Measurements from ENCODE around the gene MINDY4.

Gene MINDY4

GRCh38 chr7:30750010-30750409 is 21.2 kb upstream of the MINDY4 start:
- ChIA-PET CTCF (interaction anchor here (1.2 to 4.7 kb wide), 3 partner anchors 10 to 13 kb away, joined by 3 to 31 read pairs (median 4); no protein-coding TSS in a partner anchor), POLR2A (no interaction called here)
- TF ChIP-seq CTCF (IDR thresholded peaks at IDR 0.05; ENCODE audit: control extremely low read depth, extremely low read depth, low read depth, missing control alignments): no peak
- DNase-seq (ENCODE audit: extremely low spot score): no peak

DNA sequence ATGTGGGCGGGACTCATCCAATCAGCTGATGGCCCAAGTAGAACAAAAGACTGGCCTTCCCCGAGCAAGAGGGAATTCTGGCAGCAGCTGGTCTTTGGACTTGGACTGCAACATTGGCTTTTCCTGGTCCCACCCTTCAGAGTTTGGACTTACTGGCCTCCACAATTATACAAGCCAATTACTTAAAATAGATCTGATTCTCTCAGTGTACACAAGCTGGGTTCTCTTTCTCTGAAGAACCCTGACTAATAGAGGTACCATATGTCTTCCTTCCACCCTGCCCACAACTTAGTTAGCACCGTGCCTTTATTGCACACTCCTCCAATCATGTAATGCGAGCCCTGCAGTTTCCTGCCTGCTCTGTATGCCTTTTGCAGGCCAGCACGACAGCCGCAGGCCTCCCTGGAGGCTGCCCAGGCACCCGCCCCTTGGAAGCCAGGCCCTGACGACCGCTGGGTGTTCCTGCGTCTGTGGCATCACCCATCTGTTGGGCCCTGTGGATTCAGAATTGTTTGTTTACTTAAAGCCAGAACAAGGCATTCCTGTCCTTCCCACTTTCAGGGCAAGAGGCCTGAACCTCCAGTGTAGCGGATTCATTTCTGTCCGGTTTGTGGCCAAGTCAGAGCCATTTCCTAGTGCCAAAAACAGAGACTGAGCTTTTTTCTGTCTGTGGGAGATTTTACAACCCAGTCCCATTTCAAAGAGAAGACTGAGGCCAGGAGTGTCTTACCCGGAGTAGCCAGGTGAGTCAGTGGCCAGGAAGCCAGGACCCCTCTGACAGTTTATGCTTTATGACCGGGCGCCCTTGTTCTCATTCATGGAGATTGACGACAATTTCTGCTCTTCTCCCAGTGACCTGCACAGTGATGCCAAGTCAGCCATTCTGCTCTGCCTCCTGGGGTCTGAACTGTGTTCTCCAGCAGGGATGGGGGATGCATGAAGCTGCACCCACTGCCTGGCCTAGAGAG is 20.2 kb upstream of the MINDY4 start:
- DNase-seq (ENCODE audit: extremely low spot score): no peak
- ChIA-PET CTCF (interaction anchor here (1.2 to 4.7 kb wide), 2 partner anchors 11 to 13 kb away, joined by 3 to 31 read pairs; no protein-coding TSS in a partner anchor), POLR2A (no interaction called here)
- TF ChIP-seq CTCF (IDR thresholded peaks at IDR 0.05; ENCODE audit: control extremely low read depth, extremely low read depth, low read depth, missing control alignments): no peak

GRCh38 chr7:30751696-30752273 is 19.4 kb upstream of the MINDY4 start, which contains the start of gene INMT:
INMT (plus strand) TSS chr7:30752135; CDS start chr7:30752151, 16 bp downstream.
- CTCF ChIA-PET: interaction anchor here (4.7 kb wide), 1 partner anchor 11 kb away, joined by 31 read pairs; no protein-coding TSS in a partner anchor
- POLR2A ChIA-PET: no interaction called here
- TF ChIP-seq CTCF (IDR thresholded peaks at IDR 0.05; ENCODE audit: control extremely low read depth, extremely low read depth, low read depth, missing control alignments): no peak
- DNase-seq (ENCODE audit: extremely low spot score): no peak

DNA sequence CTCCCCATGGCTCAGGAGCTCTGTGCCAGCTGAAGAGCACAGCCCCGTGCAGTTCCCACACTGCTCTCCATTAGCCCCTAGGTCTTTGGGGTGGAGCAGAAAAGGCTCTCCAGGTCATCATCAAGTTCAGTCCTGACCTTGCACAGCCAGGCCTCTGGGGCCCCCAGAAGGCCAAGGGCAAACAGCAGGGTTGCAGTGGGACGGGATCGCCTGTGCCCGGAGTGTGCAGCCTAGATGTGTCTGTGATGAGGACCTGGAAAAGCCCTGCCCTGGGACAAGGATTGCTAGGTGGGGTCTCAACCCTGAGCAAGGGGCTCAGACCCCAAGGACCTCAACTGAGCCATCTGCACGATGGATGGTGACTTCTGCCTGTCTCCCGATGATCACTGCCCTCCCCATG is 18.7 kb upstream of the MINDY4 start:
- no peak for DNase-seq (ENCODE audit: extremely low spot score)
- POLR2A ChIA-PET: no interaction called here
- no peak for TF ChIP-seq CTCF (IDR thresholded peaks at IDR 0.05; ENCODE audit: control extremely low read depth, extremely low read depth, low read depth, missing control alignments)
- CTCF ChIA-PET: interaction anchor here (4.7 kb wide), 1 partner anchor 12 kb away, joined by 31 read pairs; no protein-coding TSS in a partner anchor

GRCh38 chr7:30752979-30753378 is 18.2 kb upstream of the MINDY4 start:
- TF ChIP-seq CTCF (IDR thresholded peaks at IDR 0.05; ENCODE audit: control extremely low read depth, extremely low read depth, low read depth, missing control alignments): no peak
- POLR2A ChIA-PET: no interaction called here
- no peak for DNase-seq (ENCODE audit: extremely low spot score)
- CTCF ChIA-PET: interaction anchor here (4.7 kb wide), 1 partner anchor 13 kb away, joined by 31 read pairs; no protein-coding TSS in a partner anchor

- POLR2A ChIA-PET: no interaction called here
- no peak for TF ChIP-seq CTCF (IDR thresholded peaks at IDR 0.05; ENCODE audit: control extremely low read depth, extremely low read depth, low read depth, missing control alignments)
- CTCF ChIA-PET: interaction anchor here (0.7 kb wide), 1 partner anchor 18 kb away, joined by 3 read pairs; no protein-coding TSS in a partner anchor
- DNase-seq (ENCODE audit: extremely low spot score): no peak
These were observed 16.8 kb upstream of the MINDY4 start for GRCh38 chr7:30754315-30754877.
